Keratinocyte (primary cell): ENCODE data around the gene PIGS. TPM values are rescaled to one million over a fixed set of nuclear protein-coding genes. Genes with fewer than 3 reads are reported as not detected.

Experiments used
- DNase-seq: peaks from one replicate; pipeline ENCODE4 v3.0.0-alpha.2; 2011; ENCODE audit warnings: low read depth, missing footprints, low spot score
- FAIRE-seq: peaks from 2 replicates; lab custom pipeline; 2011; peaks lifted over from hg19 to GRCh38; lab: Jason Lieb, UNC
- H2AFZ ChIP-seq: 2 replicates; pipeline ENCODE4 v1.6.0; 2012; ENCODE audit warnings: low read length, control low read depth, inconsistent platforms; ENCODE audit not compliant: control insufficient read depth
- H3K27ac ChIP-seq: 2 replicates; pipeline ENCODE4 v1.5.1; 2011; ENCODE audit warnings: low read length; ENCODE audit not compliant: control insufficient read depth, insufficient read depth
- H3K27me3 ChIP-seq: 3 replicates; pipeline ENCODE4 v1.6.0; 2011; ENCODE audit warnings: low read length; ENCODE audit not compliant: control insufficient read depth, insufficient read depth; ENCODE audit errors: extremely low read depth
- H3K36me3 ChIP-seq, 2 experiments: 2 replicates in 1 of 2; 3 replicates in 1 of 2; pipeline ENCODE4 v1.5.1; 2011; ENCODE audit warnings: low read length in 2 of 2, mild to moderate bottlenecking in 1 of 2; ENCODE audit not compliant: control insufficient read depth in 2 of 2, insufficient read depth in 2 of 2; ENCODE audit errors: extremely low read depth in 1 of 2
- H3K4me1 ChIP-seq: 3 replicates; pipeline ENCODE4 v1.5.1; 2011; ENCODE audit warnings: low read length; ENCODE audit not compliant: control insufficient read depth, insufficient read depth; ENCODE audit errors: extremely low read depth
- H3K4me2 ChIP-seq: 3 replicates; pipeline ENCODE4 v1.6.0; 2011; ENCODE audit warnings: low read depth, low read length; ENCODE audit not compliant: control insufficient read depth, insufficient read depth; ENCODE audit errors: extremely low read depth
- H3K4me3 ChIP-seq, 3 experiments: fragments of 200-600 bp in 1 of 3; sonication (generic) in 1 of 3; 2 replicates in 2 of 3; 3 replicates in 1 of 3; pipeline ENCODE4 v1.5.1; 2011 to 2016; ENCODE audit warnings: low read length in 3 of 3, mild to moderate bottlenecking in 3 of 3, control low read depth in 2 of 3, inconsistent platforms in 1 of 3, low read depth in 1 of 3, mixed read lengths in 1 of 3, mixed run types in 1 of 3, moderate library complexity in 1 of 3; ENCODE audit not compliant: control insufficient read depth in 2 of 3, insufficient read depth in 2 of 3; ENCODE audit errors: extremely low read depth in 1 of 3
- H3K79me2 ChIP-seq: 2 replicates; pipeline ENCODE4 v1.6.0; 2012; ENCODE audit warnings: low read length; ENCODE audit not compliant: control insufficient read depth, insufficient read depth
- H3K9ac ChIP-seq: 3 replicates; pipeline ENCODE4 v1.6.0; 2011; ENCODE audit warnings: low read length; ENCODE audit not compliant: control insufficient read depth, insufficient read depth; ENCODE audit errors: extremely low read depth
- H3K9me1 ChIP-seq: 3 replicates; pipeline ENCODE4 v1.6.0; 2011; ENCODE audit warnings: low read length; ENCODE audit not compliant: control insufficient read depth, insufficient read depth; ENCODE audit errors: extremely low read depth
- H3K9me3 ChIP-seq: 2 replicates; pipeline ENCODE4 v1.5.1; 2012; ENCODE audit warnings: low read depth, low read length; ENCODE audit not compliant: control insufficient read depth
- H4K20me1 ChIP-seq: 3 replicates; pipeline ENCODE4 v1.6.0; 2011; ENCODE audit warnings: low read length; ENCODE audit not compliant: control insufficient read depth, insufficient read depth; ENCODE audit errors: extremely low read depth
- EZH2 ChIP-seq: IDR thresholded peaks from one replicate; pipeline ENCODE4 v1.6.1; 2012; ENCODE audit warnings: inconsistent platforms, mild to moderate bottlenecking, low read length, moderate library complexity
- dilution Hi-C: fragments of 300-500 bp; cut with MboI; formaldehyde crosslinking; loops from one replicate; pipeline ENCODE4 v1.7.0; 2020; ENCODE audit warnings: low sequenced_read_pairs; ENCODE audit not compliant: extremely low pct_ligation_motif_present
- polyA plus RNA-seq, 5 experiments: library from polyadenylated mRNA; depleted of rRNA in 3 of 5; stranded (reverse) in 3 of 5; stranded (forward) in 1 of 5; unstranded in 1 of 5; fragments of >200 nt; gene quantifications; 1 replicate in 1 of 5; 2 replicates in 3 of 5; 3 replicates in 1 of 5; pipeline versions ENCODE4 v1.2.1 to v1.2.3, GENCODE V29; 2011 to 2012; ENCODE audit warnings: missing spikeins in 2 of 5, low read depth in 1 of 5, low replicate concordance in 1 of 5
- TF ChIP-seq, protein P1 (sequence below), 3 experiments: IDR thresholded peaks in 1 of 3; conservative IDR thresholded peaks in 1 of 3; optimal IDR thresholded peaks in 1 of 3; 2 replicates in 2 of 3; 3 replicates in 1 of 3; pipeline versions ENCODE3 to v1.5.1; 2011; ENCODE audit warnings: low read length in 3 of 3, mild to moderate bottlenecking in 3 of 3, moderate library complexity in 2 of 3, control low read depth in 1 of 3, inconsistent platforms in 1 of 3; ENCODE audit not compliant: insufficient read depth in 2 of 3; ENCODE audit errors: extremely low read depth in 1 of 3

Gene PIGS
- polyA plus RNA-seq, 1 donor (not counting 4 experiments of a cell fraction or from before 2014, with no cell fraction given): 33.6 TPM

DNA sequence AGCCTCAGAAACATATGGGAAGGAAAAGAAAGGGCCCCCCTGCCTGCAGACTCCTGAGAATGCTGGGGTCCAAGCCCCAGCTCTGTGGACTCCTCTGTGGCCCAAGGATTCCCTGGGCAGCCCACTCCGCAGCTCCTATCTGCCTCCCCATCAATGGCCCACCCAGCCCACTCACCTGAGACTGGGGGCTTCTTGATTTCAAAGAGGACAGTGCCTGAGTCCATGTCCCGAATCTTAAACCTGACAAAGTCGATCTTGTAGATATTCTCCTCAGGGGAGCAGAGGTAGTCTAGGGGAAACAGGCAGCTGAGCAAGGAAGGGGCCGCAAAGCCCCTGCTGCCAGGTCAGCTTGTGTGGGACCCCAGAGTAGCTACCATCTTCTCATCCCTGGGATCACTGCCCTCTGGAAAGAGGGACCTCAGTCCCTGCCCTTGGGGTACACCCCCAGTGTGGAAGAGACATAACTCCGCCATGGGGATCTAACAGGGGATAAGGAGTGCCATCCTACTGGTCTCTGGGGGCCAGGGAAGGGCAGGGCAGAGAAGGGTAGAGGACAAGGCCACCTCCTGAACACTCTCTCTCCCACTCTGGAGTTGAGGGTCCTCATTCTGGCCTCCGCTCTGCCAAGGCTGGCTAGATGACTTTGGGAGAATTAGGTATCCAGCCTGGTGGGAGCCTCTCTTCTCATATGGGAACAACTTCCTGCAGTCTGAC lies 22.8 kb downstream of the PIGS start:
- Histone ChIP-seq H3K9ac (no peak overlapping the region), H3K4me1 (peaks cover 6% of the 10 kb centered on the region)
- dilution Hi-C loops: no loop called here

DNA sequence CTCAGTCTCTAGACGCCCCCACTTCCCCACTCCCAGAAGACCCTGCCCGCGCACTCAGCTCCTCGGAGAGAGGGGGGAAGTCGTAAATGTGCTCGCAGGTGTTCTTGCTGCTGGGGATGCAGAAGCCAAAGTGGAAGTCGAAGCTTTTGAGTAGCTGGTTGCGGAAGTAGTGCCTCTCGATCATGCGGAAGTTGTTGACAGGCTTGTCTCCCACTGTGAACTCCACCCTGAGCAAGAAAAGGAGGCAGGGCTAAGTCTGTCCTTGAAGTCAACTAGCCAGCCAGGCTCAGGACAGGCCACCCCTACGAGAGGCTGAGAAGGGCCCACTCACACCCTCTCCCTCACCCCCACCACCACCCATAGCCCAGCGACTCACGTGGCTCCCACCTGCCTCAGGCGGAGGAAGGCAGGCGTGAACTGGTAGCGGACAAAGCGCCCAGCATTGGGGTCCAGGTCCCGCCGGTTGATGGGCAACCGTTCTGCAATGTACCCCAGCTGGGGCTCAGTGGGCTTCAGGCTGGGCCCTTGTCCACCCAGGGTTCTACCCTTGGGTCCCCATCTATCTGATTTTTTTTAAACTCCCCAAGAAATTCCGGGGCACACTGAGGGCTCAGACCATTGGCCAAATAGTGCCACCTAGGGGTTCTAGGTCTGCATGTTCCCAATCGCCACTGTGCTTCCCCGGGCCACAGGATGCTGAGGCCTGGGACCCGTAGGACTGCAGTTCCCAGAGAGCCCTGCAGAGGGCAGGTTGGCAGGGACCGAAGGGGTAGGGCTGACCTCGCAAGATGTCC lies 23.5 kb downstream of the PIGS start:
- H3K9ac ChIP-seq: no peak overlapping the region
- H3K9me3 ChIP-seq: no peaks in the 10 kb centered on the region
- no peak overlapping the region for H3K27ac ChIP-seq
- no peak overlapping the region for H3K4me3 ChIP-seq
- no peak for DNase-seq
- peaks cover 3% of the 10 kb centered on the region for H3K79me2 ChIP-seq
- dilution Hi-C loops: no loop called here
- H3K27me3 ChIP-seq: no peaks in the 10 kb centered on the region
- FAIRE-seq: peak; percentile 36
- peaks cover 2% of the 10 kb centered on the region for H3K9me1 ChIP-seq
- no peak for TF ChIP-seq EZH2
- TF ChIP-seq, protein P1, sequence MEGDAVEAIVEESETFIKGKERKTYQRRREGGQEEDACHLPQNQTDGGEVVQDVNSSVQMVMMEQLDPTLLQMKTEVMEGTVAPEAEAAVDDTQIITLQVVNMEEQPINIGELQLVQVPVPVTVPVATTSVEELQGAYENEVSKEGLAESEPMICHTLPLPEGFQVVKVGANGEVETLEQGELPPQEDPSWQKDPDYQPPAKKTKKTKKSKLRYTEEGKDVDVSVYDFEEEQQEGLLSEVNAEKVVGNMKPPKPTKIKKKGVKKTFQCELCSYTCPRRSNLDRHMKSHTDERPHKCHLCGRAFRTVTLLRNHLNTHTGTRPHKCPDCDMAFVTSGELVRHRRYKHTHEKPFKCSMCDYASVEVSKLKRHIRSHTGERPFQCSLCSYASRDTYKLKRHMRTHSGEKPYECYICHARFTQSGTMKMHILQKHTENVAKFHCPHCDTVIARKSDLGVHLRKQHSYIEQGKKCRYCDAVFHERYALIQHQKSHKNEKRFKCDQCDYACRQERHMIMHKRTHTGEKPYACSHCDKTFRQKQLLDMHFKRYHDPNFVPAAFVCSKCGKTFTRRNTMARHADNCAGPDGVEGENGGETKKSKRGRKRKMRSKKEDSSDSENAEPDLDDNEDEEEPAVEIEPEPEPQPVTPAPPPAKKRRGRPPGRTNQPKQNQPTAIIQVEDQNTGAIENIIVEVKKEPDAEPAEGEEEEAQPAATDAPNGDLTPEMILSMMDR (optimal IDR thresholded peaks at IDR 0.05 in 1 of 3, IDR thresholded peaks at IDR 0.05 in 1 of 3, conservative IDR thresholded peaks at IDR 0.05 in 1 of 3; ENCODE audit: extremely low read depth in 1 of 3, insufficient read depth in 2 of 3, low read length in 3 of 3): peak; percentile 84 to 92 (median 84)
- H3K36me3 ChIP-seq: peaks cover 1 to 3% of the 10 kb centered on the region in 2 experiments
- H4K20me1 ChIP-seq: no peaks in the 10 kb centered on the region
- peaks cover 6% of the 10 kb centered on the region for H3K4me1 ChIP-seq
- H2AFZ ChIP-seq: no peak overlapping the region
- H3K4me2 ChIP-seq: no peak overlapping the region

More for the DNA sequence above, 22.8 kb downstream of the PIGS start:
- FAIRE-seq (no peak), DNase-seq (no peak)
- Histone ChIP-seq H3K4me3 (no peak overlapping the region), H2AFZ (no peak overlapping the region), H3K9me3 (no peaks in the 10 kb centered on the region), H3K36me3 (peaks cover 5 to 8% of the 10 kb centered on the region in 2 experiments), H3K27ac (no peak overlapping the region), H3K79me2 (peaks cover 3% of the 10 kb centered on the region), H3K27me3 (no peaks in the 10 kb centered on the region), H3K4me2 (no peak overlapping the region), H4K20me1 (no peaks in the 10 kb centered on the region), H3K9me1 (peaks cover 3% of the 10 kb centered on the region)
- TF ChIP-seq, protein P1 (optimal IDR thresholded peaks at IDR 0.05 in 1 of 3, IDR thresholded peaks at IDR 0.05 in 1 of 3, conservative IDR thresholded peaks at IDR 0.05 in 1 of 3; ENCODE audit: extremely low read depth in 1 of 3, insufficient read depth in 2 of 3, low read length in 3 of 3): no peak
- TF ChIP-seq EZH2: no peak
